ENCODE data around the gene ARAP3. TPM values are rescaled to one million over a fixed set of nuclear protein-coding genes. Genes with fewer than 3 reads are reported as not detected.

Gene ARAP3
- total and polyA plus RNA-seq, 9 of the 15 experiments (the other 6 are each of a cell fraction or from before 2014, with no cell fraction given) = 0.83 to 25.7 (median 6.4) TPM

GRCh38 chr5:141605523-141606277 lies 76.3 kb downstream of the ARAP3 start (continued):
- TF ChIP-seq, protein P1, sequence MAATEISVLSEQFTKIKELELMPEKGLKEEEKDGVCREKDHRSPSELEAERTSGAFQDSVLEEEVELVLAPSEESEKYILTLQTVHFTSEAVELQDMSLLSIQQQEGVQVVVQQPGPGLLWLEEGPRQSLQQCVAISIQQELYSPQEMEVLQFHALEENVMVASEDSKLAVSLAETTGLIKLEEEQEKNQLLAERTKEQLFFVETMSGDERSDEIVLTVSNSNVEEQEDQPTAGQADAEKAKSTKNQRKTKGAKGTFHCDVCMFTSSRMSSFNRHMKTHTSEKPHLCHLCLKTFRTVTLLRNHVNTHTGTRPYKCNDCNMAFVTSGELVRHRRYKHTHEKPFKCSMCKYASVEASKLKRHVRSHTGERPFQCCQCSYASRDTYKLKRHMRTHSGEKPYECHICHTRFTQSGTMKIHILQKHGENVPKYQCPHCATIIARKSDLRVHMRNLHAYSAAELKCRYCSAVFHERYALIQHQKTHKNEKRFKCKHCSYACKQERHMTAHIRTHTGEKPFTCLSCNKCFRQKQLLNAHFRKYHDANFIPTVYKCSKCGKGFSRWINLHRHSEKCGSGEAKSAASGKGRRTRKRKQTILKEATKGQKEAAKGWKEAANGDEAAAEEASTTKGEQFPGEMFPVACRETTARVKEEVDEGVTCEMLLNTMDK (IDR thresholded peaks at IDR 0.05; ENCODE audit: borderline replicate concordance, insufficient read depth, low read depth, low read length, poor library complexity, severe bottlenecking) = no peak
- TF ChIP-seq, protein P2, sequence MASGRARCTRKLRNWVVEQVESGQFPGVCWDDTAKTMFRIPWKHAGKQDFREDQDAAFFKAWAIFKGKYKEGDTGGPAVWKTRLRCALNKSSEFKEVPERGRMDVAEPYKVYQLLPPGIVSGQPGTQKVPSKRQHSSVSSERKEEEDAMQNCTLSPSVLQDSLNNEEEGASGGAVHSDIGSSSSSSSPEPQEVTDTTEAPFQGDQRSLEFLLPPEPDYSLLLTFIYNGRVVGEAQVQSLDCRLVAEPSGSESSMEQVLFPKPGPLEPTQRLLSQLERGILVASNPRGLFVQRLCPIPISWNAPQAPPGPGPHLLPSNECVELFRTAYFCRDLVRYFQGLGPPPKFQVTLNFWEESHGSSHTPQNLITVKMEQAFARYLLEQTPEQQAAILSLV (tag; IDR thresholded peaks at IDR 0.05) = no peak
- TF ChIP-seq ELK3 (CRISPR knock-in tag; IDR thresholded peaks at IDR 0.05) (no peak), ARID2 (IDR thresholded peaks at IDR 0.05) (no peak), ARHGAP35 (IDR thresholded peaks at IDR 0.05; ENCODE audit: partially characterized antibody) (no peak), NCOA6 (IDR thresholded peaks at IDR 0.05) (no peak), MTA3 (IDR thresholded peaks at IDR 0.05; ENCODE audit: borderline replicate concordance) (peak; percentile 82; the same call in 1 of the 2 replicates), ZNF655 (CRISPR knock-in tag; IDR thresholded peaks at IDR 0.05) (no peak), L3MBTL2 (IDR thresholded peaks at IDR 0.05) (no peak), MCM5 (IDR thresholded peaks at IDR 0.05; ENCODE audit: low read depth) (no peak), CC2D1A (IDR thresholded peaks at IDR 0.05) (peak; percentile 85), SMC3 (conservative IDR thresholded peaks at IDR 0.05; ENCODE audit: insufficient read depth, low read depth, low read length) (no peak), HIVEP1 (CRISPR knock-in tag; IDR thresholded peaks at IDR 0.05) (no peak), ZNF639 (CRISPR knock-in tag; conservative IDR thresholded peaks at IDR 0.05 in 1 of 2, IDR thresholded peaks at IDR 0.05 in 1 of 2) (no peak; a peak in 1 of 4 replicates), FOXA3 (CRISPR knock-in tag; conservative IDR thresholded peaks at IDR 0.05 in 1 of 2, IDR thresholded peaks at IDR 0.05 in 1 of 2) (peak in 1 of 2 experiments; percentile 70; a peak in 1 of 4 replicates), ZNF133 (CRISPR knock-in tag; IDR thresholded peaks at IDR 0.05) (no peak)
- TF ChIP-seq, protein P3, sequence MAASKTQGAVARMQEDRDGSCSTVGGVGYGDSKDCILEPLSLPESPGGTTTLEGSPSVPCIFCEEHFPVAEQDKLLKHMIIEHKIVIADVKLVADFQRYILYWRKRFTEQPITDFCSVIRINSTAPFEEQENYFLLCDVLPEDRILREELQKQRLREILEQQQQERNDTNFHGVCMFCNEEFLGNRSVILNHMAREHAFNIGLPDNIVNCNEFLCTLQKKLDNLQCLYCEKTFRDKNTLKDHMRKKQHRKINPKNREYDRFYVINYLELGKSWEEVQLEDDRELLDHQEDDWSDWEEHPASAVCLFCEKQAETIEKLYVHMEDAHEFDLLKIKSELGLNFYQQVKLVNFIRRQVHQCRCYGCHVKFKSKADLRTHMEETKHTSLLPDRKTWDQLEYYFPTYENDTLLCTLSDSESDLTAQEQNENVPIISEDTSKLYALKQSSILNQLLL (CRISPR knock-in tag; IDR thresholded peaks at IDR 0.05; ENCODE audit: borderline replicate concordance) = no peak

All from K562 (cell line).